ENCODE results near the gene GUCY2C.
"Not testable (repeated sequence)": the region's sequence is repeated elsewhere in the genome, so short reads cannot be mapped to it uniquely, and the experiment has no call there.

GUCY2C gene

GRCh38 chr12:14691560-14691959, 4.8 kb downstream of the GUCY2C start:
- peak; percentile 16 for DNase-seq
- H3K9me3 ChIP-seq: no peaks in the 10 kb centered on the region
- H3K4me1 ChIP-seq: no peaks in the 10 kb centered on the region

GRCh38 chr12:14689996-14690395, 6.4 kb downstream of the GUCY2C start:
- Histone ChIP-seq H3K4me3 (ENCODE audit: low read depth, low read length) (no peak overlapping the region), H3K9me3 (no peaks in the 10 kb centered on the region), H3K27me3 (no peaks in the 10 kb centered on the region), H3K4me1 (no peaks in the 10 kb centered on the region), H3K36me3 (no peaks in the 10 kb centered on the region)
- no peak for DNase-seq
- no peak for TF ChIP-seq CTCF (IDR thresholded peaks at IDR 0.05; ENCODE audit: low read depth, low read length)

More at GRCh38 chr12:14691560-14691959, 4.8 kb downstream of the GUCY2C start:
- no peaks in the 10 kb centered on the region for H3K36me3 ChIP-seq
- H3K4me3 ChIP-seq (ENCODE audit: low read depth, low read length): no peak overlapping the region
- no peaks in the 10 kb centered on the region for H3K27me3 ChIP-seq
- no peak for TF ChIP-seq CTCF (IDR thresholded peaks at IDR 0.05; ENCODE audit: low read depth, low read length)

GRCh38 chr12:14689144-14689543, 7.3 kb downstream of the GUCY2C start:
- TF ChIP-seq CTCF (IDR thresholded peaks at IDR 0.05; ENCODE audit: low read depth, low read length): no peak
- DNase-seq: no peak
- Histone ChIP-seq H3K9me3 (no peaks in the 10 kb centered on the region), H3K27me3 (no peaks in the 10 kb centered on the region), H3K36me3 (no peaks in the 10 kb centered on the region), H3K4me3 (ENCODE audit: low read depth, low read length) (no peak overlapping the region), H3K4me1 (no peaks in the 10 kb centered on the region)

- H3K27me3 ChIP-seq: peaks cover 13% of the 10 kb centered on the region; the same call in 1 of the 2 replicates
- H3K4me3 ChIP-seq (ENCODE audit: low read depth, low read length); DNase-seq; H3K4me1 ChIP-seq; H3K9me3 ChIP-seq; H3K36me3 ChIP-seq: not testable (repeated sequence)
These were observed 14.2 kb downstream of the GUCY2C start for GRCh38 chr12:14682231-14682630.

GRCh38 chr12:14681625-14682024, 14.8 kb downstream of the GUCY2C start:
- Histone ChIP-seq H3K27me3 (peaks cover 13% of the 10 kb centered on the region; the same call in 1 of the 2 replicates), H3K36me3 (no peaks in the 10 kb centered on the region), H3K4me3 (ENCODE audit: low read depth, low read length) (no peak overlapping the region), H3K4me1 (no peaks in the 10 kb centered on the region), H3K9me3 (no peaks in the 10 kb centered on the region)
- TF ChIP-seq CTCF (IDR thresholded peaks at IDR 0.05; ENCODE audit: low read depth, low read length): no peak
- no peak for DNase-seq

- Histone ChIP-seq H3K27me3 (peaks cover 13% of the 10 kb centered on the region; the same call in 1 of the 2 replicates), H3K36me3 (no peaks in the 10 kb centered on the region), H3K4me1 (no peaks in the 10 kb centered on the region), H3K4me3 (ENCODE audit: low read depth, low read length) (no peak overlapping the region), H3K9me3 (no peaks in the 10 kb centered on the region)
- no peak for DNase-seq
- no peak for TF ChIP-seq CTCF (IDR thresholded peaks at IDR 0.05; ENCODE audit: low read depth, low read length)
These were observed 15.2 kb downstream of the GUCY2C start for GRCh38 chr12:14681190-14681589.

Data from BE2C (cell line).